Myocyte (in vitro differentiated cells): ENCODE data around the gene TEX53. TPM values are rescaled to one million over a fixed set of nuclear protein-coding genes. Genes with fewer than 3 reads are reported as not detected.
A peak's percentile ranks its signal among the peaks of the same experiment; 100 is the strongest.

ENCODE experiments used
- DNase-seq: peaks from one replicate; pipeline ENCODE4 v3.0.0-alpha.2; 2012; ENCODE audit warnings: low read depth
- total RNA-seq: library from RNA; depleted of rRNA; stranded (reverse); fragments of >200 nt; gene quantifications from 2 replicates; pipeline ENCODE4 v1.2.3, GENCODE V29; 2014

Gene TEX53
- total RNA-seq, 1 donor from 2014 or later, result not detected

DNA sequence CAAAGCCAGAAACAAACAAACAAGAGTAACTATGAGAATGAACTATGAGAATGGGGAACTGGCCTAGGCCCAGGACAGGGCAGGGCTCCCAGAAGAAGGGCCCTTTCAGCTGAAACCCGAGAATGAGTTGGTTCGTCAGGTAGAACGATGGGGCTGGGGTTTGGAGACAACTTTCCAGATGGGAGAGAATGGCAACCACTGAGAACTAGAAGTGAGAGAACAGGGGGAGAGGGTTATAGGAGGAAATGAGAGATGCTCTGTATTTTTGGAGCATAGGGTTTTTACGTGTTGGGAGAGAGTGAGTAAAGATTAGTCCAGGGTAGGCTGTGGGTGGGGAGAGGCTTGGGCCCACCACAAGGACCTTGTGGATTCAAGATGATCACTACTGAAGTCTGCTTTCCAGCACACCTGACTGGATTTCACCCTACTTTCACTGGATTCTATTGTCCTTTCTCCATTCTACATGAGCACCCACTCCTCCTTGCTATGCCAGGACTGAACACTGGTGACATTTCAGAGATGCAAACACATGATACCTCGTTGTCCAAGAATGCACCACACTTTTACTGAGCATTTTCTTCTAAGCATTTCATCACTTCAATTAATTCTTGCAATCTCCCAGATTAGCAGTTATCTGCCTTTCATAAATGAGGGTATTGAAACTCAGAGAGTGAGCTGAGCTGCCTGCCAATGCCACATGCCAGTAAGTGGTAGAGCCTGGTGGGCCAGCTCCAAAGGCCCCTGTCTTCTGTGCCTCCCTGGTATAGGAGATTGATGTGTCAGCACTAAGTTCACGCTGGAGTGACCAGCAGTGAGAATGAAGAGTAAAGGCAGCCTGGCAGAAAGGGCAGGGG lies 49.7 kb downstream of the TEX53 start:
- DNase-seq, result no peak

GRCh38 chr9:114606597-114607207 lies 50.9 kb downstream of the TEX53 start:
- DNase-seq, result peak; percentile 89

Other genes starting within 250 kb of the TEX53 start
- gene WHRN, start 152.3 kb downstream of the TEX53 start, total RNA-seq, result 1.7 and 1.9 TPM in 2 replicates
- 129 and 215 TPM in 2 replicates for gene ATP6V1G1, start 70.0 kb downstream of the TEX53 start, total RNA-seq
- 4.1 and 7.4 TPM in 2 replicates for gene TMEM268, start 46.5 kb downstream of the TEX53 start, total RNA-seq
- gene TEX48, start 24.4 kb upstream of the TEX53 start, total RNA-seq, result not detected in 2 replicates
- 0.05 and 0.19 TPM in 2 replicates for gene TNFSF15, start 148.2 kb upstream of the TEX53 start, total RNA-seq